DMS79 treated with DMSO at 0.1 percent for 48 hours (cell line): Measurements from ENCODE around the gene ELFN1.
"Not testable (repeated sequence)": the region's sequence is repeated elsewhere in the genome, so short reads cannot be mapped to it uniquely, and the experiment has no call there.

ENCODE experiments used
- DNase-seq: peaks from one replicate; lab custom pipeline; 2025; lab: John Stamatoyannopoulos, UW

ELFN1 gene

GRCh38 chr7:1712907-1713501 lies 42.9 kb downstream of the ELFN1 start:
- DNase-seq: no peak

- DNase-seq: peak; percentile 49
Measured at GRCh38 chr7:1713502-1714484, 43.7 kb downstream of the ELFN1 start.

DNA sequence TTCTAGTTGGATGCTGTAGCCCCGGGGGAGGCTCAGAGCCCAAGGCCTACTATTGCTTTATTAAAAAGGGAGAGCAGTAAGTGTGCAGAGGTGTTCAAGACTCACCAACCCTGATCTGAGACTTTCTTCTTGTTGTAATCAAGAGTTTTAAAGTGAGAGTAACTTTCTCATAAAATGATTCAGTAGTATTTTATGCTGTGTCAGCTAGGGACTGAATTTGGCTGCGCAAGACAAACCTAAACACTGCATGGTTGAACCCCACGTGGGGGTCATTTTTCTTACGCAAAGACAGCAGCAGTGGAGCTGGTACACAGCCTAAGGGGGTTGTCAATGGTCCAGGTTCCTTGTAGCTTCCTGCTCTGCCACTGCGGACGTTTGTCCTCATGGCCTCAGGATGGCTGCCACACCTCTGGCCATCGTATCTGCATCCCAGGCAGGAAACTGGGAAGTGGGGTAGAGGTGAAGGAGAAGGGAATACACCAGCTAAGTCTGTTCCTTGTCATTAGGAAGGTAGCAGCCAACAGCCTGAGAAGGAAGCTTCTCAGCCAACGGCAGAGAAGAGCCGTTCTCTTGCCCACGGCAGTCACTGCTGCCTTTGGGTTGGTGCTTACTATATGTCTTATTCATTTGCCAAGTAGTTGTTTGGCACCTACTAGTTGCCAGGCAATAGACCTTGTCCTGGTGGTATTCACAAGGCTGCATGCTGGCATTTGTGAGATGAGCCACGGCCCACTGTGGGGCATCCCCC lies 44.7 kb downstream of the ELFN1 start:
- no peak for DNase-seq

- no peak for DNase-seq
Measured at GRCh38 chr7:1715331-1715625, 45.2 kb downstream of the ELFN1 start.

DNA sequence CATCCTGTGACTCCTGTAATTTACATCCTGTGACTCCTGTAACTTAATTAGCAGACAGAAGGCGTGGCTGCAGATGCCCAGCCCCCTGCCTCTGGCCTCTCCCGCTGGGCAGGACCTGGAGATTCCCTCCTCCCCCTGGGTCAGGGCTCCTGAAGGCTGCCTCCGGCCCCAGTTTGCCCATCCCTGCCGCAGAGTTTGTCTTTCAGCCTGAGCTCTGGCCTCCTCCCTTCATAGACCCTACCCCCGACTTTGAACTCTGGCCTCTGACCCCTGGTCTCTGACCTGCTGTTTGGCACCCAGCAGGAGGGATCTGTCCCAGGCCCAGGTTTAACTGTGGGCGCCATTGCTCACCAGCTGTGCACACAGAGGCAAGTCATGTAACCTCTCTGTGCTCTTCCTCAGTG lies 45.6 kb downstream of the ELFN1 start:
- DNase-seq: no peak

DNA sequence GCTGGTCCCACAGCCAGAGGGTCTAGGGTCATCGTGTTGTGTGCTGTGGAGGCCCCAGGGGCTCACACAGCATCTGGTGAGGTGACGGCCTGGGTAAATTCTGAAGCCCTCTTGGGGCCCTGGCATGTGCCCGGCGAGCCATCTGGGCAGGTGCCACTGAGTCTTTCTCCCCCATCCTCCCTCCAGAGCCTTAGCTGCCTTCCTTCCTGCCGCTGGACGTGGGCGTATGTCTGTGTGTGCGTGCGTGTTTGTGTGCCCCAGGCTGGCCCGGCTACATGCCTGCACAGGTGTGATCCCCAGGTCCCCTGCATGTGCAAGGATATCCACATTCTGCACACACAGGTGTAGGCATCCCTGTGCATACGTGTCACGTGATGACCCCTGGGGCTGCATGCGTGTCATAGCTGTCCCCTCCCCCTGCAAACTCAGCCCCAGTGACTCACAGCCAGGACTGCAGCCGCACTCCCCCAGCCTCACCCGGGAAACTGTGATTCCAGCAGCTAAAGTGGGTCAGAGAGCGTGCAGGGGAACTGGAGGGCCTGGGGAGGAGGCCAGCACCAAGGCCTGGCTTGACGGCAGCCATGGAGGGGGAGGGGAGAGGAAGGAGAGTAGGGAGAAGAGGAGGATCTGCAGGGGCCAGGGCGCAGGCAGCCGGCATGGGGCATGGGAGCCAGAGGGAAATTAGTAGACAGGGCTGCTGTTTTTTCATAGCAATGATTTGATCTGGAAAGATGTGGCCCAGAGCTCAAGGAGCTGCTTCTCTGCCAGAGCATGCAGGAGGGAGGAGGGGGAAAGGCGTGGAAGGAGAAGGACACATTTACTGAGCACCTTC lies 46.4 kb downstream of the ELFN1 start:
- no peak for DNase-seq

DNA sequence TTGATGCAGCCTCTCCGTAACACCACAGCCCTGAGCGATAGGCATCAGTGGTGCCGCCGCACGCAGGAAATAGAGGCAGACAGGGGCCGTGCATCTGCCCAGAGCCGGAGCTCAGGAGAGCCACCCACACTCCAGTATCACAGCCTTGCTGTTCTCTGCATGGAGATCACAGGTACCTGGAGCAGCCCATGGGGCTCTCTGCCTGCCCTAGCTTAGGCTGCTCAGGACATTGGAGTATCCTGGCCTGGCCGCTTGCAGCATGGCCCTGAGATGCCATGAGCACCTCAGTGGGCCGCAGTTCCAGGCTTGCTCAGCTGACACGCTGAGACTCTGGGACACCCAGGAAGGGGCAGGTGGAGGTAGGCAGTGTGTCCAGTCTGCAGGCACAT lies 47.0 kb downstream of the ELFN1 start:
- DNase-seq: no peak

DNA sequence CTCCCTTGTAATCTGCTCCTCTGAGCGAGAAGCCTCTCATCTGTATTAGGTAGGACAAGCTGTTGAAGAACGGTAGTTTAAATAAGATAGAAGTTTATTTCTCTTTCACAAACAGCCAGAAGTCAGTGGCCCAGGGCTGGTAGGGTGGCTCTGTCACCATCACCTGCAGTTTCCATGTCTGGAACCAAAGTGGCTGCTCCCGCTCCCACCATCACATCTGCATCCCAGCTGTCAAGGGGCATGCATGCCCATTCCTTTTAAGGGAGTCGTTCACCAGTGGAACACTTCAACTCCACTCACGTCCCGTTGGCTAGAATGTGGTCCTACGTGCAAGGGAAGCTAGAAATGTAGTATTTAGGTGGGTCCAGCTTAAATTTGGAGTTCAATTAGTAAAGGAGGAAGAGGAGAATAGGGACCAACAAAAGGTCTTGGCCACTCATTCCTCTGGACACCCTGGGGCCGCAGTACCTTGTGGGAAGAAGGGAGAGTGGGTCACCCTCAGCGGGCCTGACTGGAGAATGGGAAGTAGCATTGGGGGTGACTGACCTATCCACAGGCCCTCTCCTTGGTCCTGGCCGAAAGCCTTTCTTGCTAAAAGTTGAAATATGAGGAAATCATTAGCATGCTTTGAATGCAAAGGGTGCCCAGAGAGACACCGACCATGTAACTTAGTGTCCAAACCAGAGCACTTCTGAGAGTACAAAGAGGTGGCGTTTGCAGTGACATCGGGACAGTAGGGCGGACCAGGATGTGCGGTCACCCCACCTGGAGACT lies 48.0 kb downstream of the ELFN1 start:
- no peak for DNase-seq

- DNase-seq: not testable (repeated sequence)
Measured at GRCh38 chr7:1718850-1719249, 48.8 kb downstream of the ELFN1 start.

DNA sequence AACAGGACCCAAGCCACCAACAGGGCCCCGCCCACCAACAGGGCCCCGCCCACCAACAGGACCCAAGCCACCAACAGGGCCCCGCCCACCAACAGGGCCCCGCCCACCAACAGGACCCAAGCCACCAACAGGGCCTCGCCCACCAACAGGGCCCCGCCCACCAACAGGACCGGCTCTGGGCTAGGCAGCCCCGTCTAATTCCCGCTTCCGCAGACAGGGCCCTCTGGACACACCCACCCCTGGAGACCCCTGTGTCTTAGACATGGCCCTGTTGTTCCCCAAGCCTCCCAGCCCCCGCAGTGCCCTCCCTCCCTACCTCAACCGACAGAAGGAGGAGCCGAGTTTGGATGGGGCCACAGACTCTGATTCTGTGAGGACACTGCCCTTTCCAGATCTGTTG lies 49.2 kb downstream of the ELFN1 start:
- DNase-seq: not testable (repeated sequence)

DNA sequence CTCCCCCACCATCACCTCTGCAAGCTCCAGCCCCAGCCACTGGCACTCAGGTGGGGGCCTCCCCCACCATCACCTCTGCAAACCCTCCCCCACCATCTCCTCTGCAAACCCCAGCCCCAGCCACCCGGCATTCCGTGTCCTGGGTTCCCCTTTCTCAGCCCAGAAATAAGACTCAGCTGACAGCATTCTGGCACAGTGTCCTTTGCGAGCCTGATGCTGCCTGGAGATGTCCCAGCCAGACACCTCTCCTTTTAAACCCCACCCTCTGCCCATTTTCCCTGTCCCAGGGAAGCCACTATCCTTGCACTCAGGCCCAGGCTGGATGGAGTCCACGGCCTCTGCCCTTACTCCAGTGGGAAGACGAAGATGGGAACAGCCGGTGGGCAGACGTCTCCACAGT lies 49.8 kb downstream of the ELFN1 start:
- no peak for DNase-seq

- peak; percentile 39 for DNase-seq
Measured at GRCh38 chr7:1720326-1720725, 50.2 kb downstream of the ELFN1 start.

DNA sequence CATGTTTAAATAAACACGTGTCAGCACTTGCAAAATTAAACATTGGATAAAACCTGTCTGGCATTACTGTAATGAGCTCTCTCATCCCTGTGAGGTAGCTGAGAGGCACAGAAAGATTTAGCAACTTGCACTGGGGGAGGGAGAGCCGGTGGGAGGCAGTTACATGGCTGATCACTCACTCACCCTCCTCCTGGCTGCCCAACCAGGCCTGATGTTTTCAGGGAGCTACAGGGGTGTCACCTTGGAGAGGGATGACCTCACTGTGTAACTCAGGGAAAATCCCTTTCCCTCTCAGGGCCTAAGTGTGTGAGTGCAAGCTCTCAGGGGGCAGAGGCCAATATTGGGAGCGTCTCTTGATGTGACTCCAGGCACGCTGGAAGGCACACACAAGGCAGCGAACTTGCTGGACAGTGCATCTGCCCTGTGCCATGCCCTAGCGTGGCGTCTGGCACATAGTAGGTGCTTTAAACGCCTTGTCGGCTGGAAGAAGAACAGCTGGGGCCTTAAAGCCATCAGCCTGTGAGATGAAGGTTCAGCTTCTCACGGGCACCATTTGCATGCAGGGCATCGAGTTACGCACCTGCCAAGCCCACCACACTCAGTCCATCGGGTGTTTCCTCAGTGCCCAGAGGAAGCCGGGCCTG lies 51.1 kb downstream of the ELFN1 start:
- DNase-seq: no peak

DNA sequence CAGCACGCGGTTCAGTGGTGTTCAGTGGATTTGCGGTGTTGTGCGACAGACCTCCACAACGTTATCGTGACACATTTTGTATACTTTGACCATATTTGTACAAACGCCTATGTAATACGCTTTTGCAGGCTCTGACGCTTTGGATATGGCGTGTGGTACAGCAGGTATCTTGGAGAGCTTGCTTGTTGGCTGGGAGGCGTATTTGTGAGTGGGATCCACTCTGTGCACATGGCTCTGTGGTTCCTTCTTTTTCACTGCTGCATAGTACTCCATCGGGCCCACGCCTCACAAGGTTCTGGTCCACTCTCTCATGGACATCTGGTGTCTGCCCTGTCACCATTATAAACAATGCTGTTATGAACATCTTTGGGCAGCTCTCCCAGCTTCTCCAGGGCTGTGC lies 53.2 kb downstream of the ELFN1 start:
- DNase-seq: no peak

GRCh38 chr7:1724118-1724910 lies 54.2 kb downstream of the ELFN1 start:
- no peak for DNase-seq

GRCh38 chr7:1725199-1725690 lies 55.2 kb downstream of the ELFN1 start:
- DNase-seq: peak; percentile 84

DNA sequence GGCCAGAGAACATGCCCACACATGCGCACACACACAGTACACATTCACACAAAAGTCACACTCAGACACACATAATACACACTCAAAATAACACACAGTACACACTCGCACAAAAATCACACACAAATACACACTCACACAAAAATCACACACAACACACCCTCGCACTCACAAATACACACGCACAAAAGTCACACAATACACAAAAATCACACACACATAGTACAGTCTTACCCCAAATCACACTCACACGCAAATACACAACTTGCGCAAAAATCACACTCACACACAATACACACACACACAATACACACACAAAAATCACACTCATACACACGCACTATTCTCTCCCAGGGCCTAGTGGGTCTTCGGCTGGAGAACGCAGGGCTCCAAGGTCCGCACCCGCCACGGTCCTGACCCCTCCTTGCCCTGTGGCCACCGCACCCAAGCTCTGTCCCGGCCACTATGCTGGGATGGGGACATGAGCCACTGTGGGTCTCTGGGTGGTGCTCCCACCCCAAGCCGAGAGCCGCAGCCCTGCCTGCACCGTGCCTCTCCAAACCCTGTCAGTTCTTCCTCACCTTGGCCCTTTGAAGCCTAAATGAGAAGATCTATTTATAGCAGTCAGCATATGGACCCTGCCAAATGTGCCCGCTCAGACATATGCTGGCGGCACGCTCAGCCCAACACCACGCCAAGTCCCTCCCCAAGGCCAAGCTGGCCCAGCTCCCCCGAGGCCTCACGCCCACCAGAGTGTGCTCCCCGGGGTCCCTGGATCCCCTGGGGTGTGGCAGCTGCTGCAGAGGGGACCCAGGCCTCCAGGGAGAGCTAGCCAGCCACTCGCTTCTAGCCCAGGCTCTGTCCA lies 55.9 kb downstream of the ELFN1 start:
- DNase-seq: no peak

DNA sequence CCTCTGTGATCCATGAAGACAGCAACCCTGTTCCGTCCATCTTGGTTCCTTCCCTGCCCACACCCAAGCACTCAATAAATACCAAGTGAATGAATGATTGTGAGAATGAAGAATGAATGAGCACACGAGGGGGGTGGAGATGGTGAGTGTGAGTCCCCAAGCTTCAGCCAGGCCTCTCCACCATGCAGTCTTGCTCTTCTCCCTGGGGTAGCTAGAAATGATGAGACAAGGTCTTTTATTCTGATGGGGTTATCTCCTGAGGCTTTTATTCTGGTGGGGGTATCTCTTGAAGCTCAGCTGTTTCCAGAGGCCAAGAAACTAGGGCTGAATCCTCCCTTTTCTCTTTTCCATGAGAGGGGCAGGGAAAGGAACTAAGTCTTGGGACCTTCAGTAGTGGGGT lies 57.0 kb downstream of the ELFN1 start:
- DNase-seq: no peak
